SK-N-SH treated with all-trans-retinoic acid at 6 μM for 48 hours (cell line): ENCODE results near the gene UBLCP1.

Experiments
- ESRRG ChIP-seq: fragments of 250-450 bp; sonication (Bioruptor Pico); IDR thresholded peaks from 2 replicates; pipeline ENCODE4 v1.6.1; 2021; ENCODE audit warnings: mild to moderate bottlenecking
- GLIS3 ChIP-seq: fragments of 250-450 bp; sonication (Bioruptor Pico); IDR thresholded peaks from 2 replicates; pipeline ENCODE4 v1.5.0; 2020; ENCODE audit warnings: mild to moderate bottlenecking, moderate library complexity
- OSR1 ChIP-seq: fragments of 250-450 bp; sonication (Bioruptor Pico); IDR thresholded peaks from 2 replicates; pipeline ENCODE4 v1.8.0; 2022; ENCODE audit warnings: moderate library complexity, mild to moderate bottlenecking, inconsistent platforms
- PPARA ChIP-seq: fragments of 250-450 bp; sonication (Bioruptor Pico); IDR thresholded peaks from 2 replicates; pipeline ENCODE4 v1.5.0; 2020; ENCODE audit warnings: mild to moderate bottlenecking, borderline replicate concordance
- RARB ChIP-seq: fragments of 250-450 bp; sonication (Bioruptor Pico); IDR thresholded peaks from 2 replicates; pipeline ENCODE4 v1.8.0; 2021; ENCODE audit warnings: mild to moderate bottlenecking, moderate library complexity
- ZFP3 ChIP-seq: fragments of 250-450 bp; sonication (Bioruptor Pico); IDR thresholded peaks from 2 replicates; pipeline ENCODE4 v1.5.0; 2020; ENCODE audit warnings: mild to moderate bottlenecking, moderate library complexity
- ZFP30 ChIP-seq: fragments of 450-650 bp; formaldehyde crosslinking; IDR thresholded peaks from 2 replicates; pipeline ENCODE4 v1.5.0; 2022; ENCODE audit warnings: mild to moderate bottlenecking, moderate library complexity
- ZNF565 ChIP-seq: fragments of 450-650 bp; formaldehyde crosslinking; conservative IDR thresholded peaks from 2 replicates; pipeline ENCODE4 v1.5.0; 2020; ENCODE audit warnings: low read depth, mild to moderate bottlenecking, moderate library complexity
- ZNF70 ChIP-seq: fragments of 450-650 bp; formaldehyde crosslinking; IDR thresholded peaks from 2 replicates; pipeline ENCODE4 v1.5.0; 2020; ENCODE audit warnings: mild to moderate bottlenecking, moderate library complexity
- ZNF8 ChIP-seq: fragments of 450-650 bp; formaldehyde crosslinking; IDR thresholded peaks from 2 replicates; pipeline ENCODE4 v1.5.0; 2020; ENCODE audit warnings: mild to moderate bottlenecking, moderate library complexity
- TF ChIP-seq, protein P1 (sequence below): fragments of 250-450 bp; sonication (Bioruptor Pico); IDR thresholded peaks from 2 replicates; pipeline ENCODE4 v1.8.0; 2020; ENCODE audit warnings: mild to moderate bottlenecking, moderate library complexity, borderline replicate concordance
- TF ChIP-seq, protein P2 (sequence below): fragments of 250-450 bp; sonication (Bioruptor Pico); IDR thresholded peaks from 2 replicates; pipeline ENCODE4 v1.5.1; 2020; ENCODE audit warnings: low read depth, mild to moderate bottlenecking, moderate library complexity

GRCh38 chr5:159249158-159249557 lies 13.9 kb upstream of the UBLCP1 start:
- TF ChIP-seq ZNF70 (no peak), ESRRG (CRISPR knock-in tag) (no peak), PPARA (CRISPR knock-in tag) (no peak), ZNF565 (CRISPR knock-in tag) (no peak), OSR1 (CRISPR knock-in tag) (no peak), ZNF8 (no peak), RARB (CRISPR knock-in tag) (no peak), ZFP3 (CRISPR knock-in tag) (no peak), GLIS3 (no peak), ZFP30 (CRISPR knock-in tag) (no peak)
- TF ChIP-seq, protein P1, sequence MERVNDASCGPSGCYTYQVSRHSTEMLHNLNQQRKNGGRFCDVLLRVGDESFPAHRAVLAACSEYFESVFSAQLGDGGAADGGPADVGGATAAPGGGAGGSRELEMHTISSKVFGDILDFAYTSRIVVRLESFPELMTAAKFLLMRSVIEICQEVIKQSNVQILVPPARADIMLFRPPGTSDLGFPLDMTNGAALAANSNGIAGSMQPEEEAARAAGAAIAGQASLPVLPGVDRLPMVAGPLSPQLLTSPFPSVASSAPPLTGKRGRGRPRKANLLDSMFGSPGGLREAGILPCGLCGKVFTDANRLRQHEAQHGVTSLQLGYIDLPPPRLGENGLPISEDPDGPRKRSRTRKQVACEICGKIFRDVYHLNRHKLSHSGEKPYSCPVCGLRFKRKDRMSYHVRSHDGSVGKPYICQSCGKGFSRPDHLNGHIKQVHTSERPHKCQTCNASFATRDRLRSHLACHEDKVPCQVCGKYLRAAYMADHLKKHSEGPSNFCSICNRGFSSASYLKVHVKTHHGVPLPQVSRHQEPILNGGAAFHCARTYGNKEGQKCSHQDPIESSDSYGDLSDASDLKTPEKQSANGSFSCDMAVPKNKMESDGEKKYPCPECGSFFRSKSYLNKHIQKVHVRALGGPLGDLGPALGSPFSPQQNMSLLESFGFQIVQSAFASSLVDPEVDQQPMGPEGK (CRISPR knock-in tag) = no peak
- TF ChIP-seq, protein P2, sequence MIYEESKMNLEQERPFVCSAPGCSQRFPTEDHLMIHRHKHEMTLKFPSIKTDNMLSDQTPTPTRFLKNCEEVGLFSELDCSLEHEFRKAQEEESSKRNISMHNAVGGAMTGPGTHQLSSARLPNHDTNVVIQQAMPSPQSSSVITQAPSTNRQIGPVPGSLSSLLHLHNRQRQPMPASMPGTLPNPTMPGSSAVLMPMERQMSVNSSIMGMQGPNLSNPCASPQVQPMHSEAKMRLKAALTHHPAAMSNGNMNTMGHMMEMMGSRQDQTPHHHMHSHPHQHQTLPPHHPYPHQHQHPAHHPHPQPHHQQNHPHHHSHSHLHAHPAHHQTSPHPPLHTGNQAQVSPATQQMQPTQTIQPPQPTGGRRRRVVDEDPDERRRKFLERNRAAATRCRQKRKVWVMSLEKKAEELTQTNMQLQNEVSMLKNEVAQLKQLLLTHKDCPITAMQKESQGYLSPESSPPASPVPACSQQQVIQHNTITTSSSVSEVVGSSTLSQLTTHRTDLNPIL (CRISPR knock-in tag) = no peak
